H9 (cell line): Measurements from ENCODE around the gene STOX2. TPM values are rescaled to one million over a fixed set of nuclear protein-coding genes. Genes with fewer than 3 reads are reported as not detected.

ENCODE experiments used
- DNase-seq: peaks from one replicate; pipeline ENCODE4 v3.0.0-alpha.2; 2017
- H2AFZ ChIP-seq: one replicate; pipeline ENCODE4 v1.6.1; 2013; ENCODE audit warnings: mild to moderate bottlenecking, low read length, control low read depth, moderate library complexity
- H2AK5ac ChIP-seq: 2 replicates; pipeline ENCODE4 v1.6.1; 2013; ENCODE audit warnings: low read length, control low read depth, mixed read lengths; ENCODE audit not compliant: insufficient read length
- H2BK120ac ChIP-seq: one replicate; pipeline ENCODE4 v1.6.1; 2013; ENCODE audit warnings: low read depth, mild to moderate bottlenecking, low read length, control low read depth, inconsistent platforms; ENCODE audit not compliant: poor library complexity, severe bottlenecking
- H2BK12ac ChIP-seq: 2 replicates; pipeline ENCODE4 v1.6.1; 2013; ENCODE audit warnings: low read length, control low read depth, mixed read lengths, low read depth; ENCODE audit not compliant: insufficient read length
- H2BK15ac ChIP-seq: 2 replicates; pipeline ENCODE4 v1.6.1; 2013; ENCODE audit warnings: low read depth, low read length, control low read depth
- H2BK20ac ChIP-seq: one replicate; pipeline ENCODE4 v1.6.1; 2013; ENCODE audit warnings: low read depth, mild to moderate bottlenecking, low read length, control low read depth, inconsistent platforms; ENCODE audit not compliant: poor library complexity, severe bottlenecking
- H2BK5ac ChIP-seq: 2 replicates; pipeline ENCODE4 v1.6.1; 2013; ENCODE audit warnings: low read length, control low read depth, mixed read lengths; ENCODE audit not compliant: insufficient read length
- H3K14ac ChIP-seq: 2 replicates; pipeline ENCODE4 v1.6.1; 2013; ENCODE audit warnings: low read length, control low read depth; ENCODE audit not compliant: insufficient read depth
- H3K18ac ChIP-seq: 2 replicates; pipeline ENCODE4 v1.6.1; 2013; ENCODE audit warnings: low read depth, mild to moderate bottlenecking, mixed read lengths, low read length, control low read depth; ENCODE audit not compliant: insufficient read length
- H3K23ac ChIP-seq: 2 replicates; pipeline ENCODE4 v1.6.1; 2013; ENCODE audit warnings: low read length, control low read depth, mixed read lengths, low read depth; ENCODE audit not compliant: insufficient read length
- H3K23me2 ChIP-seq: 2 replicates; pipeline ENCODE4 v1.6.1; 2013; ENCODE audit warnings: low read depth, mild to moderate bottlenecking, mixed read lengths, low read length, control low read depth; ENCODE audit not compliant: insufficient read length, poor library complexity, severe bottlenecking
- H3K27ac ChIP-seq: 2 replicates; pipeline ENCODE4 v1.5.1; 2013; ENCODE audit warnings: low read length, control low read depth, mixed read lengths, low read depth; ENCODE audit not compliant: insufficient read length
- H3K27me3 ChIP-seq: 2 replicates; pipeline ENCODE4 v1.6.1; 2013; ENCODE audit warnings: low read length, control low read depth, inconsistent platforms; ENCODE audit not compliant: insufficient read depth
- H3K4ac ChIP-seq: 2 replicates; pipeline ENCODE4 v1.6.1; 2013; ENCODE audit warnings: low read depth, mild to moderate bottlenecking, control low read depth, inconsistent platforms, low read length, moderate library complexity
- H3K4me1 ChIP-seq: 2 replicates; pipeline ENCODE4 v1.6.1; 2013; ENCODE audit warnings: low read length, control low read depth, inconsistent platforms; ENCODE audit not compliant: insufficient read depth
- H3K4me2 ChIP-seq: 2 replicates; pipeline ENCODE4 v1.6.1; 2013; ENCODE audit warnings: low read length, control low read depth, mixed read lengths; ENCODE audit not compliant: insufficient read length, insufficient read depth
- H3K56ac ChIP-seq: 2 replicates; pipeline ENCODE4 v1.6.1; 2013; ENCODE audit warnings: low read depth, mild to moderate bottlenecking, mixed read lengths, low read length, control low read depth; ENCODE audit not compliant: insufficient read length
- H3K79me1 ChIP-seq: 2 replicates; pipeline ENCODE4 v1.6.1; 2013; ENCODE audit warnings: low read depth, mild to moderate bottlenecking, moderate library complexity, low read length, control low read depth, inconsistent platforms; ENCODE audit not compliant: insufficient read depth, poor library complexity, severe bottlenecking
- H3K79me2 ChIP-seq: 2 replicates; pipeline ENCODE4 v1.6.1; 2013; ENCODE audit warnings: low read length, control low read depth, inconsistent platforms; ENCODE audit not compliant: insufficient read depth
- H3K9ac ChIP-seq: 2 replicates; pipeline ENCODE4 v1.6.1; 2013; ENCODE audit warnings: low read length, control low read depth, mixed read lengths; ENCODE audit not compliant: insufficient read length; ENCODE audit errors: extremely low read depth
- H3K9me3 ChIP-seq: one replicate; pipeline ENCODE4 v1.6.1; 2013; ENCODE audit warnings: low read depth, low read length, inconsistent platforms; ENCODE audit not compliant: control insufficient read depth
- H3T11ph ChIP-seq: one replicate; pipeline ENCODE4 v1.6.1; 2013; ENCODE audit warnings: mild to moderate bottlenecking, low read length, control low read depth, inconsistent platforms
- H4K20me1 ChIP-seq: one replicate; pipeline ENCODE4 v1.6.1; 2013; ENCODE audit not compliant: control insufficient read depth, insufficient read length, insufficient read depth
- H4K5ac ChIP-seq: 2 replicates; pipeline ENCODE4 v1.6.1; 2013; ENCODE audit warnings: low read depth, mild to moderate bottlenecking, mixed read lengths, low read length, control low read depth; ENCODE audit not compliant: insufficient read length
- H4K8ac ChIP-seq: replicated peaks from 2 replicates; pipeline ENCODE4 v1.6.1; 2013; ENCODE audit warnings: low read length, control low read depth, mixed read lengths, low read depth; ENCODE audit not compliant: insufficient read length
- H4K91ac ChIP-seq: 2 replicates; pipeline ENCODE4 v1.6.1; 2013; ENCODE audit warnings: low read depth, mild to moderate bottlenecking, moderate library complexity, mixed read lengths, low read length, control low read depth; ENCODE audit not compliant: insufficient read length
- H3K27ac Mint-ChIP-seq, 3 experiments: 2 replicates in 2 of 3; 3 replicates in 1 of 3; pipeline ENCODE4 v1.8.0; 2020 to 2021; ENCODE audit warnings: mixed read lengths in 3 of 3, mild to moderate bottlenecking in 1 of 3, moderate library complexity in 1 of 3
- H3K27me3 Mint-ChIP-seq: 2 replicates; pipeline ENCODE4 v1.8.0; 2021; ENCODE audit warnings: low read depth, mild to moderate bottlenecking, moderate library complexity, mixed read lengths
- H3K36me3 Mint-ChIP-seq, 3 experiments: 2 replicates in 2 of 3; 3 replicates in 1 of 3; pipeline ENCODE4 v1.8.0; 2020 to 2021; ENCODE audit warnings: low read depth in 3 of 3, mixed read lengths in 3 of 3; ENCODE audit not compliant: insufficient read depth in 1 of 3
- H3K4me1 Mint-ChIP-seq, 2 experiments: 2 replicates each; pipeline ENCODE4 v1.8.0; 2020; ENCODE audit warnings: mixed read lengths in 2 of 2
- H3K4me3 Mint-ChIP-seq, 2 experiments: 2 replicates in 1 of 2; 3 replicates in 1 of 2; pipeline ENCODE4 v1.8.0; 2020 to 2021; ENCODE audit warnings: mild to moderate bottlenecking in 2 of 2, mixed read lengths in 2 of 2, moderate library complexity in 1 of 2
- H3K9me3 Mint-ChIP-seq, 2 experiments: 2 replicates in 1 of 2; 3 replicates in 1 of 2; pipeline ENCODE4 v1.8.0; 2020; ENCODE audit warnings: mild to moderate bottlenecking in 2 of 2, mixed read lengths in 2 of 2, moderate library complexity in 1 of 2
- CTCF ChIP-seq: fragments of 200-600 bp; sonication (generic); conservative IDR thresholded peaks from 3 replicates; pipeline ENCODE4 v1.8.0; 2021; ENCODE audit warnings: antibody characterized with exemption, mild to moderate bottlenecking
- WGBS: extraction: QIAGEN DNeasy Blood & Tissue Kit; methylation state at CpG from one replicate; pipeline ENCODE4 v1.1.7; 2013; ENCODE audit warnings: missing lambda C conversion rate, low lambda C conversion rate, mixed read lengths; ENCODE audit not compliant: insufficient read length; ENCODE audit errors: extremely low coverage; 5-methylcytosine and 5-hydroxymethylcytosine counted together
- total RNA-seq: library from RNA; stranded (reverse); gene quantifications from 2 replicates; pipeline ENCODE4 v1.2.1, GENCODE V29; 2021

The STOX2 gene
- total RNA-seq, 1 experiment from 2014 or later, result 28.2 TPM

GRCh38 chr4:183920512-183920911 is 15.4 kb downstream of the STOX2 start:
- Histone ChIP-seq H4K91ac (no peak overlapping the region), H3K9ac (no peak overlapping the region), H3K79me1 (peaks cover 2% of the 10 kb centered on the region), H3K79me2 (peaks cover 18% of the 10 kb centered on the region; the same call in 1 of the 2 replicates), H3K27ac (no peak overlapping the region), H3K56ac (no peak overlapping the region), H4K8ac (no peak overlapping the region), H3K4ac (no peak overlapping the region), H2AFZ (no peak overlapping the region), H3K9me3 (no peaks in the 10 kb centered on the region), H2BK5ac (no peak overlapping the region), H2AK5ac (no peak overlapping the region), H3K14ac (no peak overlapping the region), H3T11ph (no peak overlapping the region), H3K18ac (no peak overlapping the region), H2BK20ac (no peak overlapping the region), H4K20me1 (no peaks in the 10 kb centered on the region), H2BK12ac (no peak overlapping the region), H3K23ac (no peak overlapping the region), H4K5ac (no peak overlapping the region), H2BK15ac (no peak overlapping the region), H3K23me2 (no peaks in the 10 kb centered on the region), H2BK120ac (no peak overlapping the region), H3K27me3 (no peaks in the 10 kb centered on the region), H3K4me2 (no peak overlapping the region), H3K4me1 (peaks cover 4% of the 10 kb centered on the region; the same call in 1 of the 2 replicates)
- WGBS, result no CpG with 5 or more reads among the region's 3 CpGs
- Mint-ChIP-seq H3K9me3 (no peaks in the 10 kb centered on the region), H3K27me3 (no peaks in the 10 kb centered on the region), H3K4me3 (no peak overlapping the region), H3K36me3 (peaks cover 4 to 10% (median 9%) of the 10 kb centered on the region in 3 experiments; a peak in 6 of 7 replicates), H3K27ac (peak overlapping the region in 1 of 3 experiments; percentile 40; a peak in 2 of 7 replicates), H3K4me1 (peaks cover 21 to 23% of the 10 kb centered on the region in 2 experiments)
- no peak for TF ChIP-seq CTCF
- DNase-seq, result no peak
